ENCODE measurements around the gene ATP6V1B1. TPM values are rescaled to one million over a fixed set of nuclear protein-coding genes. Genes with fewer than 3 reads are reported as not detected.

Gene ATP6V1B1
- total RNA-seq, 1 experiment from 2014 or later: not detected

- ATAC-seq (no peak), DNase-seq (ENCODE audit: low spot score) (no peak)
- H3K36me3 Mint-ChIP-seq: no peaks in the 10 kb centered on the region
- TF ChIP-seq PRDM15 (CRISPR knock-in tag; IDR thresholded peaks at IDR 0.05): no peak
- no peaks in the 10 kb centered on the region for H3K9me3 Mint-ChIP-seq
- H3K27me3 Mint-ChIP-seq (ENCODE audit: low read depth): peaks cover 76% of the 10 kb centered on the region
- H3K4me1 Mint-ChIP-seq: peaks cover 31% of the 10 kb centered on the region
- POLR2A ChIA-PET: interaction anchor here (0.7 kb wide), 1 partner anchor 151 kb away, joined by 7 read pairs; the partner anchor contains the start of gene FIGLA
- no peak overlapping the region for H3K27ac Mint-ChIP-seq
- H3K4me3 Mint-ChIP-seq: no peak overlapping the region
- CTCF ChIA-PET: interaction anchor here (8.0 kb wide), 1 partner anchor 22 kb away, joined by 159 read pairs; no protein-coding TSS in a partner anchor
Measured at GRCh38 chr2:70941186-70941585, 5.5 kb downstream of the ATP6V1B1 start.

- Mint-ChIP-seq H3K27me3 (ENCODE audit: low read depth) (peaks cover 74% of the 10 kb centered on the region), H3K4me1 (peaks cover 28% of the 10 kb centered on the region), H3K9me3 (no peaks in the 10 kb centered on the region), H3K27ac (no peak overlapping the region), H3K36me3 (no peaks in the 10 kb centered on the region), H3K4me3 (no peak overlapping the region)
- ATAC-seq: no peak
- ChIA-PET CTCF (interaction anchor here (1.5 to 8.0 kb wide), 3 partner anchors 22 to 77 kb away, joined by 4 to 159 read pairs (median 7); no protein-coding TSS in a partner anchor), POLR2A (no interaction called here)
- no peak for DNase-seq (ENCODE audit: low spot score)
- TF ChIP-seq GTF2I (CRISPR knock-in tag; conservative IDR thresholded peaks at IDR 0.05): no peak
- no peak for TF ChIP-seq ESRRA (CRISPR knock-in tag; IDR thresholded peaks at IDR 0.05; ENCODE audit: borderline replicate concordance)
- TF ChIP-seq ETV6 (CRISPR knock-in tag; IDR thresholded peaks at IDR 0.05): no peak
- no peak for TF ChIP-seq ERG (CRISPR knock-in tag; IDR thresholded peaks at IDR 0.05)
- no peak for TF ChIP-seq USF2 (CRISPR knock-in tag; IDR thresholded peaks at IDR 0.05)
- TF ChIP-seq JUN (CRISPR knock-in tag; IDR thresholded peaks at IDR 0.05): no peak
- no peak for TF ChIP-seq E2F5 (CRISPR knock-in tag; IDR thresholded peaks at IDR 0.05)
- TF ChIP-seq ZNF317 (CRISPR knock-in tag; IDR thresholded peaks at IDR 0.05; ENCODE audit: borderline replicate concordance, low read depth): no peak
- no peak for TF ChIP-seq ZNF416 (CRISPR knock-in tag; IDR thresholded peaks at IDR 0.05)
- TF ChIP-seq TEAD4 (CRISPR knock-in tag; IDR thresholded peaks at IDR 0.05): no peak
- no peak for TF ChIP-seq IRF2 (CRISPR knock-in tag; IDR thresholded peaks at IDR 0.05; ENCODE audit: borderline replicate concordance, low read depth)
- no peak for TF ChIP-seq CBFB (CRISPR knock-in tag; IDR thresholded peaks at IDR 0.05; ENCODE audit: low read depth)
Measured at GRCh38 chr2:70941701-70942100, 6.0 kb downstream of the ATP6V1B1 start.

GRCh38 chr2:70942396-70943204, 6.9 kb downstream of the ATP6V1B1 start:
- Mint-ChIP-seq H3K4me1 (peaks cover 29% of the 10 kb centered on the region), H3K9me3 (no peaks in the 10 kb centered on the region), H3K27me3 (ENCODE audit: low read depth) (peaks cover 83% of the 10 kb centered on the region), H3K36me3 (no peaks in the 10 kb centered on the region), H3K27ac (no peak overlapping the region), H3K4me3 (no peak overlapping the region)
- CTCF ChIA-PET: interaction anchor here (0.9 to 8.0 kb wide), 10 partner anchors 11 to 78 kb away, joined by 3 to 159 read pairs (median 6); no protein-coding TSS in a partner anchor
- DNase-seq (ENCODE audit: low spot score): no peak
- no peak for ATAC-seq
- POLR2A ChIA-PET: interaction anchor here (0.6 kb wide), 1 partner anchor 272 kb away, joined by 4 read pairs; no protein-coding TSS in a partner anchor
- TF ChIP-seq GRHL2 (CRISPR knock-in tag; IDR thresholded peaks at IDR 0.05; ENCODE audit: insufficient replicate concordance, severe bottlenecking) (no peak), RORB (CRISPR knock-in tag; IDR thresholded peaks at IDR 0.05) (no peak), PRRX2 (CRISPR knock-in tag; IDR thresholded peaks at IDR 0.05) (no peak), PRDM15 (CRISPR knock-in tag; IDR thresholded peaks at IDR 0.05) (no peak), USF1 (CRISPR knock-in tag; IDR thresholded peaks at IDR 0.05) (no peak), CDX4 (CRISPR knock-in tag; IDR thresholded peaks at IDR 0.05; ENCODE audit: borderline replicate concordance) (no peak), ATF1 (CRISPR knock-in tag; IDR thresholded peaks at IDR 0.05) (no peak)
